AG04450 (cell line): ENCODE measurements around the gene MIB1. TPM values are rescaled to one million over a fixed set of nuclear protein-coding genes. Genes with fewer than 3 reads are reported as not detected.

Source experiments
- CTCF ChIA-PET: fragments of 300-600, 350-600 bp; formaldehyde crosslinking; extraction: SDS; loops from one replicate; lab custom pipeline; 2022; ENCODE audit warnings: antibody characterized with exemption, inconsistent platforms; lab: Charles Lee
- POLR2A ChIA-PET: fragments of 350-600 bp; formaldehyde crosslinking; extraction: SDS; loops from one replicate; lab custom pipeline; 2021; ENCODE audit warnings: antibody characterized with exemption, inconsistent platforms; lab: Yijun Ruan, JAX
- DNase-seq: peaks from one replicate; pipeline ENCODE4 v3.0.0-alpha.2; 2011; ENCODE audit warnings: low read depth, low spot score
- H3K27ac ChIP-seq: one replicate; pipeline ENCODE4 v1.5.1; 2012; ENCODE audit warnings: low read depth, low read length, control low read depth
- H3K27me3 ChIP-seq: one replicate; pipeline ENCODE4 v1.6.0; 2012; ENCODE audit warnings: low read length; ENCODE audit not compliant: control insufficient read depth, insufficient read depth
- H3K4me3 ChIP-seq: 2 replicates; pipeline ENCODE4 v1.5.1; 2011; ENCODE audit warnings: mild to moderate bottlenecking, low read depth, low read length, control low read depth
- H3K9me3 ChIP-seq: 2 replicates; pipeline ENCODE4 v1.5.1; 2012; ENCODE audit warnings: low read length; ENCODE audit not compliant: control insufficient read depth, insufficient read depth
- CTCF ChIP-seq: IDR thresholded peaks from 2 replicates; pipeline ENCODE4 v1.5.1; 2011; ENCODE audit warnings: low read depth, low read length, control low read depth, inconsistent platforms
- polyA plus RNA-seq: library from polyadenylated mRNA; depleted of rRNA; stranded (reverse); fragments of >200 nt; gene quantifications from 2 replicates; pipeline ENCODE4 v1.2.3, GENCODE V29; 2011

Gene MIB1
- polyA plus RNA-seq, 1 experiment = 25.3 TPM

- H3K4me3 ChIP-seq = no peak overlapping the region
- no peaks in the 10 kb centered on the region for H3K27me3 ChIP-seq
- no peak for DNase-seq
- CTCF ChIA-PET = no interaction called here
- POLR2A ChIA-PET = no interaction called here
- TF ChIP-seq CTCF = no peak
- no peaks in the 10 kb centered on the region for H3K9me3 ChIP-seq
- H3K27ac ChIP-seq = no peak overlapping the region
These were observed 86.2 kb downstream of the MIB1 start for GRCh38 chr18:21826641-21827302.

GRCh38 chr18:21830532-21830931 lies 89.9 kb downstream of the MIB1 start:
- ChIA-PET CTCF (interaction anchor here (0.8 to 3.4 kb wide), 6 partner anchors 10 to 732 kb away, joined by 3 to 38 read pairs (median 4); partner anchors contain the start of genes ESCO1 and SNRPD1), POLR2A (interaction anchor here (0.7 kb wide), 3 partner anchors 23 to 220 kb away, joined by 6 to 9 read pairs (median 6); no protein-coding TSS in a partner anchor)
- no peak for DNase-seq
- no peak for TF ChIP-seq CTCF
- no peak overlapping the region for H3K27ac ChIP-seq
- no peaks in the 10 kb centered on the region for H3K9me3 ChIP-seq
- H3K4me3 ChIP-seq = no peak overlapping the region
- no peaks in the 10 kb centered on the region for H3K27me3 ChIP-seq

GRCh38 chr18:21831413-21831831 lies 90.8 kb downstream of the MIB1 start:
- ChIA-PET CTCF (interaction anchor here (0.6 to 3.4 kb wide), 6 partner anchors 11 to 810 kb away, joined by 3 to 38 read pairs (median 4); no protein-coding TSS in a partner anchor), POLR2A (no interaction called here)
- Histone ChIP-seq H3K4me3 (no peak overlapping the region), H3K27ac (no peak overlapping the region), H3K9me3 (no peaks in the 10 kb centered on the region), H3K27me3 (no peaks in the 10 kb centered on the region)
- peak; percentile 27 for DNase-seq
- no peak for TF ChIP-seq CTCF

- no peak for DNase-seq
- H3K27me3 ChIP-seq = no peaks in the 10 kb centered on the region
- no peak overlapping the region for H3K4me3 ChIP-seq
- ChIA-PET CTCF (interaction anchor here (1.0 kb wide), 1 partner anchor 21 kb away, joined by 7 read pairs; no protein-coding TSS in a partner anchor), POLR2A (interaction anchor here (0.6 kb wide), 1 partner anchor 43 kb away, joined by 4 read pairs; no protein-coding TSS in a partner anchor)
- H3K9me3 ChIP-seq = no peaks in the 10 kb centered on the region
- no peak for TF ChIP-seq CTCF
- H3K27ac ChIP-seq = no peak overlapping the region
These were observed 93.2 kb downstream of the MIB1 start for GRCh38 chr18:21833604-21834298.

- POLR2A ChIA-PET = no interaction called here
- no peak for DNase-seq
- TF ChIP-seq CTCF = no peak
- no peak overlapping the region for H3K4me3 ChIP-seq
- H3K27me3 ChIP-seq = no peaks in the 10 kb centered on the region
- no peak overlapping the region for H3K27ac ChIP-seq
- CTCF ChIA-PET = no interaction called here
- H3K9me3 ChIP-seq = no peaks in the 10 kb centered on the region
These were observed 93.7 kb downstream of the MIB1 start for GRCh38 chr18:21834299-21834660.
